Measurements from ENCODE around the gene CSRP1. TPM values are rescaled to one million over a fixed set of nuclear protein-coding genes. Genes with fewer than 3 reads are reported as not detected.

The CSRP1 gene
- total and polyA plus RNA-seq, 4 donors = 143 to 278 (median 227) TPM

- Histone ChIP-seq H3K9ac (ENCODE audit: insufficient read depth in 1 of 2, low read length in 2 of 2) (peak overlapping the region in 1 of 2 donors; percentile 58), H3K9me3 (ENCODE audit: control insufficient read depth in 4 of 4, insufficient read depth in 3 of 4, low read length in 3 of 4) (no peaks in the 10 kb centered on the region), H3K27me3 (ENCODE audit: control insufficient read depth in 3 of 3, insufficient read depth in 3 of 3, low read length in 2 of 3) (no peaks in the 10 kb centered on the region), H3K4me1 (ENCODE audit: control insufficient read depth in 5 of 5, insufficient read depth in 5 of 5, low read length in 5 of 5) (peaks cover 0 to 24% (median 8%) of the 10 kb centered on the region in 5 donors), H3K4me3 (no peak overlapping the region), H3K27ac (ENCODE audit: low read depth in 1 of 2, low read length in 1 of 2) (peak overlapping the region in 1 of 2 donors; percentile 94), H3K36me3 (ENCODE audit: control insufficient read depth in 4 of 4, insufficient read depth in 4 of 4, low read length in 4 of 4) (peaks cover 0 to 11% (median 4%) of the 10 kb centered on the region in 4 donors)
- WGBS, 2 donors = 55 to 57% methylated on average over 16 of the region's 16 CpGs
- no peak for ATAC-seq (ENCODE audit: insufficient read depth, low FRiP score)
- DNase-seq = peak in 1 of 3 donors; percentile 15
- no peak for TF ChIP-seq CTCF (IDR thresholded peaks at IDR 0.05; ENCODE audit: control extremely low read depth, extremely low read depth)
These were observed 37.3 kb downstream of the CSRP1 start for GRCh38 chr1:201469645-201470074.

- Histone ChIP-seq H3K27ac (ENCODE audit: low read depth in 1 of 2, low read length in 1 of 2) (peak within 1 kb of the TSS; percentile 82 to 94), H3K36me3 (ENCODE audit: control insufficient read depth in 4 of 4, insufficient read depth in 4 of 4, low read length in 4 of 4) (peaks cover 0 to 13% (median 6%) of the 10 kb centered on the region in 4 donors), H3K27me3 (ENCODE audit: control insufficient read depth in 3 of 3, insufficient read depth in 3 of 3, low read length in 2 of 3) (no peaks in the 10 kb centered on the region), H3K4me3 (peak within 1 kb of the TSS; percentile 80), H3K9me3 (ENCODE audit: control insufficient read depth in 4 of 4, insufficient read depth in 3 of 4, low read length in 3 of 4) (no peaks in the 10 kb centered on the region), H3K9ac (ENCODE audit: insufficient read depth in 1 of 2, low read length in 2 of 2) (peak within 1 kb of the TSS; percentile 37 to 71), H3K4me1 (ENCODE audit: control insufficient read depth in 5 of 5, insufficient read depth in 5 of 5, low read length in 5 of 5) (peaks cover 0 to 24% (median 8%) of the 10 kb centered on the region in 5 donors)
- no peak for TF ChIP-seq CTCF (IDR thresholded peaks at IDR 0.05; ENCODE audit: control extremely low read depth, extremely low read depth)
- ATAC-seq (ENCODE audit: insufficient read depth, low FRiP score) (peak; percentile 86), DNase-seq (peak; percentile 91 to 95 (median 92))
- WGBS, 2 donors = 1% methylated on average over 40 to 76 of the region's 76 CpGs
These were observed 37.9 kb downstream of the CSRP1 start, which contains the start of gene PHLDA3 for GRCh38 chr1:201468844-201469644. TSS of gene PHLDA3 (minus strand) at chr1:201469188. CDS start at chr1:201468786, 402 bp downstream.

- peak overlapping the region in 1 of 2 donors; percentile 37 for H3K9ac ChIP-seq (ENCODE audit: insufficient read depth in 1 of 2, low read length in 2 of 2)
- ATAC-seq (ENCODE audit: insufficient read depth, low FRiP score) = peak; percentile 16
These were observed 38.5 kb downstream of the CSRP1 start for GRCh38 chr1:201468501-201468843.

More at GRCh38 chr1:201468501-201468843, 38.5 kb downstream of the CSRP1 start:
- no peak for TF ChIP-seq CTCF (IDR thresholded peaks at IDR 0.05; ENCODE audit: control extremely low read depth, extremely low read depth)
- peaks cover 0 to 15% (median 7%) of the 10 kb centered on the region in 4 donors for H3K36me3 ChIP-seq (ENCODE audit: control insufficient read depth in 4 of 4, insufficient read depth in 4 of 4, low read length in 4 of 4)
- peak; percentile 42 to 57 (median 56) for DNase-seq
- no peaks in the 10 kb centered on the region for H3K27me3 ChIP-seq (ENCODE audit: control insufficient read depth in 3 of 3, insufficient read depth in 3 of 3, low read length in 2 of 3)
- peaks cover 0 to 24% (median 8%) of the 10 kb centered on the region in 5 donors for H3K4me1 ChIP-seq (ENCODE audit: control insufficient read depth in 5 of 5, insufficient read depth in 5 of 5, low read length in 5 of 5)
- H3K9me3 ChIP-seq (ENCODE audit: control insufficient read depth in 4 of 4, insufficient read depth in 3 of 4, low read length in 3 of 4) = no peaks in the 10 kb centered on the region
- WGBS, 2 donors = 3 to 4% methylated on average over 38 to 44 of the region's 44 CpGs
- H3K27ac ChIP-seq (ENCODE audit: low read depth in 1 of 2, low read length in 1 of 2) = peak overlapping the region; percentile 82 to 94
- peak overlapping the region; percentile 80 for H3K4me3 ChIP-seq

Measured in lung (tissue), 12 donors.